SK-N-SH (cell line): ENCODE measurements around the gene WDR33.

ENCODE experiments used
- CTCF ChIP-seq: fragments of 200-600 bp; sonication (generic); IDR thresholded peaks from 2 replicates; pipeline ENCODE4 v1.6.1; 2017; ENCODE audit warnings: antibody characterized with exemption, mild to moderate bottlenecking, moderate library complexity
- ELF1 ChIP-seq: IDR thresholded peaks from 2 replicates; pipeline ENCODE4 v1.4.0; 2012
- EP300 ChIP-seq, 2 experiments: IDR thresholded peaks; 2 replicates each; pipeline versions ENCODE4 v1.4.0 to v1.6.1; 2012; ENCODE audit warnings: borderline replicate concordance in 1 of 2, low read depth in 1 of 2, low read length in 1 of 2
- EZH2phosphoT487 ChIP-seq: fragments of 200-600 bp; sonication (generic); IDR thresholded peaks from 2 replicates; pipeline ENCODE4 v1.6.1; 2017; ENCODE audit warnings: low read depth, mixed run types, mild to moderate bottlenecking, antibody characterized with exemption, moderate library complexity, borderline replicate concordance
- FOSL2 ChIP-seq: IDR thresholded peaks from 2 replicates; pipeline ENCODE4 v1.4.0; 2012; ENCODE audit warnings: low read depth, mild to moderate bottlenecking, moderate library complexity, borderline replicate concordance
- FOXM1 ChIP-seq: IDR thresholded peaks from 2 replicates; pipeline ENCODE4 v1.4.0; 2012; ENCODE audit warnings: low read depth, mild to moderate bottlenecking
- GABPA ChIP-seq: IDR thresholded peaks from 2 replicates; pipeline ENCODE4 v1.4.0; 2012; ENCODE audit warnings: low read depth, mild to moderate bottlenecking
- NFIC ChIP-seq: IDR thresholded peaks from 2 replicates; pipeline ENCODE4 v1.4.0; 2012; ENCODE audit warnings: borderline replicate concordance
- TCF12 ChIP-seq: IDR thresholded peaks from 2 replicates; pipeline ENCODE4 v1.4.0; 2012
- TEAD4 ChIP-seq: IDR thresholded peaks from 2 replicates; pipeline ENCODE4 v1.4.0; 2012; ENCODE audit warnings: mild to moderate bottlenecking, borderline replicate concordance; ENCODE audit not compliant: insufficient read depth
- YY1 ChIP-seq: IDR thresholded peaks from 2 replicates; pipeline ENCODE4 v1.4.0; 2012; ENCODE audit warnings: low read depth, mild to moderate bottlenecking
- TF ChIP-seq, protein P1 (sequence below): IDR thresholded peaks from 2 replicates; pipeline ENCODE4 v1.6.1; 2012; ENCODE audit warnings: mild to moderate bottlenecking, low read depth, low read length, moderate library complexity

DNA sequence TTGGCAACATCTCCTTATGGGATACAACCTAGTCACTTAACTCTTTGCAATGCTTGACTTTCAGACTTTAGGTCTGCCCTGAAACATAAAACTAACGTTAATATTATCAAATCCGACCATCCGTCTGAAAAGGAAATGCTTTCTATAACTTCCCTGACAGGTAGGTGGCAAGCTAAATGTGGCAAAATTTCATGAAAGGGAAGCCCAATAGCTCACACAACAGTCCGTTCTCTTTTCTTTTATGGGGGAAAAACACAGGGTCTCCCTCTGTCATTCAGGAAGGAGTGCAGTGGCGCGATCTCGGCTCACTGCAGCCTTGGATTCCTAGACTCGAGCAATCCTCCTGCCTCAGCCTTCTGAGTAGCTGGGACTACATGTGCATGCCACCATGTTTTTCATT lies 56.8 kb downstream of the WDR33 start:
- no peak for TF ChIP-seq ELF1
- no peak for TF ChIP-seq YY1
- TF ChIP-seq NFIC: no peak
- TF ChIP-seq TCF12: no peak
- no peak for TF ChIP-seq CTCF
- TF ChIP-seq FOSL2: no peak
- no peak for TF ChIP-seq TEAD4
- no peak for TF ChIP-seq FOXM1
- TF ChIP-seq, protein P1, sequence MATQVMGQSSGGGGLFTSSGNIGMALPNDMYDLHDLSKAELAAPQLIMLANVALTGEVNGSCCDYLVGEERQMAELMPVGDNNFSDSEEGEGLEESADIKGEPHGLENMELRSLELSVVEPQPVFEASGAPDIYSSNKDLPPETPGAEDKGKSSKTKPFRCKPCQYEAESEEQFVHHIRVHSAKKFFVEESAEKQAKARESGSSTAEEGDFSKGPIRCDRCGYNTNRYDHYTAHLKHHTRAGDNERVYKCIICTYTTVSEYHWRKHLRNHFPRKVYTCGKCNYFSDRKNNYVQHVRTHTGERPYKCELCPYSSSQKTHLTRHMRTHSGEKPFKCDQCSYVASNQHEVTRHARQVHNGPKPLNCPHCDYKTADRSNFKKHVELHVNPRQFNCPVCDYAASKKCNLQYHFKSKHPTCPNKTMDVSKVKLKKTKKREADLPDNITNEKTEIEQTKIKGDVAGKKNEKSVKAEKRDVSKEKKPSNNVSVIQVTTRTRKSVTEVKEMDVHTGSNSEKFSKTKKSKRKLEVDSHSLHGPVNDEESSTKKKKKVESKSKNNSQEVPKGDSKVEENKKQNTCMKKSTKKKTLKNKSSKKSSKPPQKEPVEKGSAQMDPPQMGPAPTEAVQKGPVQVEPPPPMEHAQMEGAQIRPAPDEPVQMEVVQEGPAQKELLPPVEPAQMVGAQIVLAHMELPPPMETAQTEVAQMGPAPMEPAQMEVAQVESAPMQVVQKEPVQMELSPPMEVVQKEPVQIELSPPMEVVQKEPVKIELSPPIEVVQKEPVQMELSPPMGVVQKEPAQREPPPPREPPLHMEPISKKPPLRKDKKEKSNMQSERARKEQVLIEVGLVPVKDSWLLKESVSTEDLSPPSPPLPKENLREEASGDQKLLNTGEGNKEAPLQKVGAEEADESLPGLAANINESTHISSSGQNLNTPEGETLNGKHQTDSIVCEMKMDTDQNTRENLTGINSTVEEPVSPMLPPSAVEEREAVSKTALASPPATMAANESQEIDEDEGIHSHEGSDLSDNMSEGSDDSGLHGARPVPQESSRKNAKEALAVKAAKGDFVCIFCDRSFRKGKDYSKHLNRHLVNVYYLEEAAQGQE: no peak
- no peak for TF ChIP-seq EP300 (IDR thresholded peaks at IDR 0.05; ENCODE audit: borderline replicate concordance in 1 of 2, low read depth in 1 of 2, low read length in 1 of 2)
- TF ChIP-seq EZH2phosphoT487: no peak
- TF ChIP-seq GABPA: no peak
